Adrenal gland (tissue), 12 donors: ENCODE results near the gene PDK2. TPM values are rescaled to one million over a fixed set of nuclear protein-coding genes. Genes with fewer than 3 reads are reported as not detected.
A peak's percentile ranks its signal among the peaks of the same experiment; 100 is the strongest.

Source experiments
- DNase-seq, 7 donors: peaks; one replicate each; pipeline ENCODE4 v3.0.0-alpha.2; 2019 to 2020
- H3K27ac ChIP-seq, 5 donors: fragments of 200-600 bp; sonication (generic) in 4 of 5; 1 replicate in 3 of 5; 2 replicates in 2 of 5; pipeline versions ENCODE4 v1.5.1 to v1.8.0; 2016 to 2020; ENCODE audit warnings: mild to moderate bottlenecking in 1 of 5
- H3K27me3 ChIP-seq: fragments of 200-600 bp; 2 replicates; pipeline ENCODE4 v1.8.0; 2021
- H3K36me3 ChIP-seq, 2 donors: fragments of 200-600 bp; replicated peaks in 1 of 2; 1 replicate in 1 of 2; 2 replicates in 1 of 2; pipeline versions ENCODE4 v1.5.1 to v1.8.0; 2018 to 2022
- H3K4me1 ChIP-seq, 2 donors: fragments of 200-600 bp; replicated peaks in 1 of 2; 1 replicate in 1 of 2; 2 replicates in 1 of 2; pipeline versions ENCODE4 v1.5.1 to v1.8.0; 2018 to 2021
- H3K4me3 ChIP-seq, 4 donors: fragments of 200-600 bp; sonication (generic) in 3 of 4; one replicate each; pipeline ENCODE4 v1.5.1; 2016 to 2018
- H3K9me3 ChIP-seq, 3 donors: fragments of 200-600 bp; sonication (generic) in 1 of 3; replicated peaks in 1 of 3; 1 replicate in 2 of 3; 2 replicates in 1 of 3; pipeline versions ENCODE4 v1.5.1 to v1.8.0; 2016 to 2021
- CTCF ChIP-seq, 6 experiments: fragments of 450-650 bp in 4 of 6; fragments of 200-600 bp in 2 of 6; sonication (generic) in 1 of 6; IDR thresholded peaks; 1 replicate in 5 of 6; 2 replicates in 1 of 6; pipeline versions ENCODE4 v1.5.1 to v1.8.0; 2016 to 2021; ENCODE audit warnings: antibody characterized with exemption in 6 of 6, mild to moderate bottlenecking in 2 of 6, moderate library complexity in 1 of 6
- POLR2A ChIP-seq, 2 donors: fragments of 450-650 bp; IDR thresholded peaks; one replicate each; pipeline ENCODE4 v1.6.1; 2017; ENCODE audit warnings: antibody characterized with exemption in 2 of 2, mild to moderate bottlenecking in 2 of 2, moderate library complexity in 1 of 2
- WGBS, 4 donors: extraction: QIAGEN DNeasy Blood & Tissue Kit in 2 of 4; methylation state at CpG; one replicate each; pipeline versions ENCODE4 v1.1.5 to v1.1.7; 2013 to 2017; 5-methylcytosine and 5-hydroxymethylcytosine counted together
- intact Hi-C, 2 donors: fragments of 100-400 bp; cut with DNase I; formaldehyde crosslinking; loops; one replicate each; pipeline versions ENCODE4 v1.14.1 to v1.15.0; 2022 to 2023
- polyA plus RNA-seq, 3 donors: library from polyadenylated mRNA; stranded (reverse); fragments of 200-250 nt in 2 of 3; fragments of 350-450 nt in 1 of 3; fragmentation: Illumina TruSeq in 1 of 3; extraction: RNeasy Lipid Tissue Mini Kit (QIAGEN cat#74804) in 1 of 3; gene quantifications; one replicate each; pipeline ENCODE4 v1.2.3, GENCODE V29; 2013 to 2014
- total RNA-seq, 9 donors: library from RNA; depleted of rRNA in 4 of 9; stranded (reverse); fragments of >200 nt in 4 of 9; fragments of 120-200 nt in 1 of 9; fragmentation: NEBNext Ultra II Directional in 1 of 9; extraction: Animal tissue kit (Norgen Biotek cat#: 25700) in 1 of 9; gene quantifications; one replicate each; pipeline versions ENCODE4 v1.1.0 to v1.2.4, GENCODE V29; 2013 to 2023
- donor health status: healthy with polysubstance abuse.
- donor health status: Bipolar disorder and iron deficiency.
- donor health status: DM: yes; HTN: yes; CAD: no.
- donor health status: DM: no; HTN: no; CAD: no.
- donor health status: DM: no; HTN: no; CAD: no.
- donor health status: DM: yes; HTN: yes; CAD: no.

The PDK2 gene
- total and polyA plus RNA-seq, 12 donors = 28.4 to 225 (median 124) TPM

GRCh38 chr17:50150354-50151040 lies 55.3 kb downstream of the PDK2 start, which contains the start of gene PPP1R9B:
PPP1R9B (minus strand) TSS chr17:50150677; CDS start chr17:50150513, 164 bp downstream.
- DNase-seq = peak in 1 of 7 donors; percentile 46
- no peak for TF ChIP-seq CTCF (IDR thresholded peaks at IDR 0.05)
- TF ChIP-seq POLR2A (IDR thresholded peaks at IDR 0.05) = no peak
- Histone ChIP-seq H3K4me1 (peaks cover 74 to 79% of the 10 kb centered on the region in 2 donors), H3K27me3 (no peaks in the 10 kb centered on the region), H3K4me3 (peak within 1 kb of the TSS; percentile 38 to 92 (median 64)), H3K36me3 (no peaks in the 10 kb centered on the region), H3K27ac (peak within 1 kb of the TSS; percentile 49 to 94 (median 89)), H3K9me3 (no peaks in the 10 kb centered on the region)
- 0 to 2% (median 1%) methylated on average over 14 to 68 of the region's 69 CpGs for WGBS, 4 donors
- intact Hi-C loops = no loop called here

GRCh38 chr17:50151041-50151936 lies 56.1 kb downstream of the PDK2 start:
- DNase-seq = peak; percentile 88 to 92 (median 91)
- intact Hi-C loops = no loop called here
- Histone ChIP-seq H3K36me3 (no peaks in the 10 kb centered on the region), H3K9me3 (no peaks in the 10 kb centered on the region), H3K4me1 (peaks cover 73 to 74% of the 10 kb centered on the region in 2 donors), H3K27ac (peak overlapping the region; percentile 49 to 94 (median 89)), H3K4me3 (peak overlapping the region in 3 of 4 donors; percentile 2 to 92 (median 60)), H3K27me3 (no peaks in the 10 kb centered on the region)
- 0 to 2% (median 1%) methylated on average over 10 to 40 of the region's 40 CpGs for WGBS, 4 donors
- peak; percentile 43 to 86 (median 63) for TF ChIP-seq CTCF (IDR thresholded peaks at IDR 0.05)
- peak in 1 of 2 donors; percentile 38 for TF ChIP-seq POLR2A (IDR thresholded peaks at IDR 0.05)

DNA sequence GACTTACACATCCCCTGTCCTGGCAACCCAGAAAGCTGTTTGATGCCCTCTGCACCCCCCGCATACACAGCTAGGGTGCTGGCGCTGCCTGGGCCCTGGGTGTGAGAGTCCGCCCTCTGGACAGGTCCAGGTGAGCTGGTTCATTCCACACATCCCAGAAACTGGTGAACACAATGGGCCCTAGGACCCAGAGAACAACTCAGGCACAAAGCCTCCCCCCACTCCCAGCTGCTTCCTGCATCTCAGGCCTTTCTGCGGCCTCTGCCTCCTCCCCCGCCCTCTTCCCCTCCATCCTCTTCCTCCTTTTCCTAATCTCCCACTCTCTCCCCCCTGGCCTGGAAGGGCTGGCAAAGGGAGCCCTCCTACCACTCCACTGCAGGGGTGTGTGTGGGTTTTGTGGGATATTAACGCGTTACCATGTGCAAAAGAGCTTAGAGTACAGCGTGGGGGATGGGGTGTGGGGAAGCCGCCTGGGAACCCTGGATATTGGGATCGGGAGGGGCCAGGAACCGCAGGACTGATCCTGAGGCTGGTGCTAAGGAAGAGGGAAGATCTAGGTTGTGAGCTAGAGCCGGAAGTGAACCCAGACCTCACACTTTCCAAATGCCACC lies 56.9 kb downstream of the PDK2 start:
- Histone ChIP-seq H3K9me3 (no peaks in the 10 kb centered on the region), H3K4me1 (peaks cover 66 to 68% of the 10 kb centered on the region in 2 donors), H3K27me3 (no peaks in the 10 kb centered on the region), H3K36me3 (no peaks in the 10 kb centered on the region), H3K27ac (peak overlapping the region; percentile 76 to 94 (median 89)), H3K4me3 (peak overlapping the region in 2 of 4 donors; percentile 60 to 92)
- TF ChIP-seq POLR2A (IDR thresholded peaks at IDR 0.05) = peak in 1 of 2 donors; percentile 8
- TF ChIP-seq CTCF (IDR thresholded peaks at IDR 0.05) = peak in 2 of 6 experiments; percentile 15 to 31
- WGBS, 4 donors = 1 to 4% (median 2%) methylated on average over 11 to 12 of the region's 12 CpGs
- peak; percentile 85 to 94 (median 89) for DNase-seq
- intact Hi-C loops = no loop called here
